Lower lobe of right lung (tissue), 2 donors: ENCODE data around the gene DNAJA1. TPM values are rescaled to one million over a fixed set of nuclear protein-coding genes. Genes with fewer than 3 reads are reported as not detected.

Source experiments
- ATAC-seq, 2 donors: fragments of 200-7000 bp; cut with Tn5 transposase; one replicate each; pipeline ENCODE4 v1.9.1; 2020 to 2022; ENCODE audit warnings: mild to moderate bottlenecking in 2 of 2, moderate library complexity in 2 of 2
- DNase-seq: peaks from one replicate; pipeline ENCODE4 v3.0.0-alpha.2; 2020
- H3K27ac ChIP-seq: fragments of 200-600 bp; one replicate; pipeline ENCODE4 v1.8.0; 2022
- H3K27me3 ChIP-seq: fragments of 200-600 bp; one replicate; pipeline ENCODE4 v1.8.0; 2022; ENCODE audit warnings: low read depth
- H3K36me3 ChIP-seq: fragments of 200-600 bp; one replicate; pipeline ENCODE4 v1.8.0; 2022; ENCODE audit warnings: mild to moderate bottlenecking
- H3K4me1 ChIP-seq: fragments of 200-600 bp; one replicate; pipeline ENCODE4 v1.8.0; 2022
- H3K4me3 ChIP-seq: fragments of 200-600 bp; one replicate; pipeline ENCODE4 v1.8.0; 2022; ENCODE audit warnings: mild to moderate bottlenecking
- H3K9me3 ChIP-seq: fragments of 200-600 bp; one replicate; pipeline ENCODE4 v1.8.0; 2022
- intact Hi-C: fragments of 100-400 bp; cut with DNase I; formaldehyde crosslinking; loops from one replicate; pipeline ENCODE4 v1.11.0; 2022
- total RNA-seq: library from RNA; stranded (reverse); fragmentation: NEBNext Ultra II Directional; extraction: Animal tissue kit (Norgen Biotek cat#: 25700); gene quantifications from one replicate; pipeline ENCODE4 v1.2.1, GENCODE V29; 2021
- TF ChIP-seq, protein P1 (sequence below): fragments of 200-600 bp; IDR thresholded peaks from one replicate; pipeline ENCODE4 v1.8.0; 2022; ENCODE audit warnings: antibody characterized with exemption, mild to moderate bottlenecking
- donor health status: DM: no; HTN: yes; CAD: no; lungs with severe emphysema.

DNAJA1 gene
- total RNA-seq, 1 donor from 2014 or later: 155 TPM

DNA sequence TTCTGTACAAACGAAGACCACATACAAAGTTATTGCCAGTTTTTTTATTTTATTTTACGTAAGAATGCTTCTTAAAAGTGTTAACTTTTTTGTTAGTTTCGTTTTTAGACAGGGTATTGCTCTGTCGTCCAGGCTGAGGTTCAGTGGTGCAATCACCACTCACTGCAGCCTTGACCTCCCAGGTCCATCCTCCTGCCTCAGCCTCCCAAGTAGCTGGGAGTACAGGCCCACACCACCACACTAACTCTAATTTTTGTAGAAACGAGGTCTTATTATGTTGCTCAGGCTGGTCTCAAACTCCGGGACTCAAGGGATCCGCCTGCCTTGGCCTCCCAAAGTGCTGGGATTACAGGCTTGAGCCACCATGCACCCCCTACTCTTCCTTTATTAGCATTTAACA is 2.3 kb upstream of the DNAJA1 start:
- Histone ChIP-seq H3K4me3 (no peak overlapping the region), H3K4me1 (peaks cover 37% of the 10 kb centered on the region), H3K27me3 (no peaks in the 10 kb centered on the region), H3K36me3 (peaks cover 36% of the 10 kb centered on the region), H3K9me3 (no peaks in the 10 kb centered on the region), H3K27ac (no peak overlapping the region)
- TF ChIP-seq, protein P1, sequence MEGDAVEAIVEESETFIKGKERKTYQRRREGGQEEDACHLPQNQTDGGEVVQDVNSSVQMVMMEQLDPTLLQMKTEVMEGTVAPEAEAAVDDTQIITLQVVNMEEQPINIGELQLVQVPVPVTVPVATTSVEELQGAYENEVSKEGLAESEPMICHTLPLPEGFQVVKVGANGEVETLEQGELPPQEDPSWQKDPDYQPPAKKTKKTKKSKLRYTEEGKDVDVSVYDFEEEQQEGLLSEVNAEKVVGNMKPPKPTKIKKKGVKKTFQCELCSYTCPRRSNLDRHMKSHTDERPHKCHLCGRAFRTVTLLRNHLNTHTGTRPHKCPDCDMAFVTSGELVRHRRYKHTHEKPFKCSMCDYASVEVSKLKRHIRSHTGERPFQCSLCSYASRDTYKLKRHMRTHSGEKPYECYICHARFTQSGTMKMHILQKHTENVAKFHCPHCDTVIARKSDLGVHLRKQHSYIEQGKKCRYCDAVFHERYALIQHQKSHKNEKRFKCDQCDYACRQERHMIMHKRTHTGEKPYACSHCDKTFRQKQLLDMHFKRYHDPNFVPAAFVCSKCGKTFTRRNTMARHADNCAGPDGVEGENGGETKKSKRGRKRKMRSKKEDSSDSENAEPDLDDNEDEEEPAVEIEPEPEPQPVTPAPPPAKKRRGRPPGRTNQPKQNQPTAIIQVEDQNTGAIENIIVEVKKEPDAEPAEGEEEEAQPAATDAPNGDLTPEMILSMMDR: no peak
- ATAC-seq (no peak), DNase-seq (no peak)
- intact Hi-C loops: no loop called here

DNA sequence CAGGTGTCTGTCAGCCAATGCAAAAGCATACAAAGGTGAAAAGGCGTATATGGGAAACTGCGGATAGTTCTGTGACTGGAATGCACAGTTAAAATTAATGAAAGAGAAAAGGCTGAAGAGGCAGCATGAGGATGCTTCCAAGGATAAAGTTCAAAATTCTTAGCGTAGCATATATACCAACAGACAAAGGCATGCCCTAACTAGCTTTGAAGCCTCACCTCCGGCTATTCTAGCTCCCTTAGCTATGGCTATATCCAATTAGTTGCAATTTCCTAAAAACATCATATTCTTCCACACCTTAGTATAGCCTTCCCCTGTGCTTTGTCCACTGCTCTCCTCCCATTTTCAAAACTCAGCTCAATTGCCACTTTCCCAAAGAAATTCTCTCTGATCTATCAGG is 1.4 kb upstream of the DNAJA1 start:
- intact Hi-C loops: no loop called here
- DNase-seq (no peak), ATAC-seq (no peak)
- Histone ChIP-seq H3K36me3 (peaks cover 45% of the 10 kb centered on the region), H3K4me3 (peak overlapping the region; percentile 92), H3K9me3 (no peaks in the 10 kb centered on the region), H3K27ac (peak overlapping the region; percentile 99), H3K4me1 (peaks cover 46% of the 10 kb centered on the region), H3K27me3 (no peaks in the 10 kb centered on the region)
- TF ChIP-seq, protein P1: no peak

DNA sequence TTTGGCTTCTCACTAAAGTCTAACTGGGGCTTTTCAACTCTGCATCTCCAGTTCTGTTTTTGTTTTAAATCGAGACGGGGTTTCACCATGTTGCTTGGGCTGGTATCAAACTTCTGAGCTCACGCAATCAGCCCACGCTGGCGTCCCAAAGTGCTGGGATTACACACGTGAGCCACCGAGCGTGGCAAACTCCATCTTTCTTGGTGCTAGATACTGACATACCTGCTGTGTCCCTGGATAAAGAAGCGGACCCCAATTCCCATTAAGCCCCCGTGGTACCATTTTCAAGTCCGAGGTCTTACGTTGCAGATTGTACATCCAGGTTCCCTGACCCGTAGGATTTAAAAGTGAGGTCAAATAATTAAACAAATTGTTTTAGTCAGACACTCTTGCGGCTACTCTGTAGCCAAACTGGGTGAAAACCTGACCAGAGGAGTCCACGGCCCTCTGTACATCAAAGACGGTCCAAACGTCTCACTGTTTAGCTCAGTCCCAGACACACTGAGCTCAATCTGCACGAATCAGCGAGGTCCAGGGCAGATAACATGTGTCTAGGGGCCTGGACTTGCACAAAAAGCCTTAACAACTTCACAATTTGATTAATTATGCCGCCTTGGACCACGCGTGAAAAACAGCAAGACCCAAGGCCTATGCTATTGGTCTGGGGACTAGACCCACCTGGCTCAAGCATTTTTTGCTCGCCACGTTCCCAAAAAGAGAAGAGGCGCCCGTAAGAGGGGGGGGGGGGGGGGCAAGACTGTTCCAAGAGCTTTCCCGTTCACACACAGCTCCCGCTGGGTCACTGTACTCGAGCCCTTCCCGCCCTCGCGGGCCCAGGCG is 727 bp upstream of the DNAJA1 start:
- DNase-seq (no peak), ATAC-seq (peak; percentile 4 to 18)
- intact Hi-C loops: no loop called here
- Histone ChIP-seq H3K27me3 (no peaks in the 10 kb centered on the region), H3K4me1 (peaks cover 53% of the 10 kb centered on the region), H3K4me3 (peak overlapping the region; percentile 92), H3K27ac (peak overlapping the region; percentile 99), H3K9me3 (no peaks in the 10 kb centered on the region), H3K36me3 (peaks cover 52% of the 10 kb centered on the region)
- TF ChIP-seq, protein P1: no peak

GRCh38 chr9:33025572-33026342 is 684 bp downstream of the DNAJA1 start:
- peak; percentile 69 for DNase-seq
- Histone ChIP-seq H3K4me1 (peaks cover 64% of the 10 kb centered on the region), H3K9me3 (no peaks in the 10 kb centered on the region), H3K27me3 (no peaks in the 10 kb centered on the region), H3K36me3 (peaks cover 52% of the 10 kb centered on the region), H3K4me3 (peak overlapping the region; percentile 92), H3K27ac (peak overlapping the region; percentile 99)
- ATAC-seq: peak; percentile 83
- TF ChIP-seq, protein P1: no peak
- intact Hi-C loops: no loop called here

- no peaks in the 10 kb centered on the region for H3K9me3 ChIP-seq
- H3K4me1 ChIP-seq: peaks cover 64% of the 10 kb centered on the region
- DNase-seq (no peak), ATAC-seq (no peak)
- no peaks in the 10 kb centered on the region for H3K27me3 ChIP-seq
- TF ChIP-seq, protein P1: no peak
- intact Hi-C loops: no loop called here
- no peak overlapping the region for H3K27ac ChIP-seq
- peaks cover 82% of the 10 kb centered on the region for H3K36me3 ChIP-seq
- peak overlapping the region; percentile 0 for H3K4me3 ChIP-seq
These were observed 4.2 kb downstream of the DNAJA1 start for GRCh38 chr9:33029231-33029786.
